ENCODE data around the gene MLH3. TPM values are rescaled to one million over a fixed set of nuclear protein-coding genes. Genes with fewer than 3 reads are reported as not detected.

MLH3 gene
- total RNA-seq, 2 donors from 2014 or later = 18.2 to 23.7 TPM

DNA sequence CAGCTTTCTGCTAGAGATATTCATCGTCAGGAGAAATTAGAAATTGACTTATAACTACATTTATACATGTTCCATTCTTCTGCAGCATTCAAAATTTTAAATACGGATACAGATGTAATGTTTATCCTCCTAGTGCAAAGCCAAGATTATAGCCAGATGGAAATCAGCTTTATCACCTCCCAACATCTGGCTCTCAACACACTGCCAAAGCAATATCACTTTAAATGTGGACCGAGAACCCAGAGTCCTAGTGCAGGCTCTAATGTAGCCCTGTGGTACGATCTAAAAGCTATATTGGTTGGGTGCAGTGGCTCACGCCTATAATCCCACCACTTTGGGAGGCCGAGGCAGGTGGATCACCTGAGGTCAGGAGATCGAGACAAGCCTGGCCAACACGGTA is 6.5 kb downstream of the MLH3 start:
- Histone ChIP-seq H3K27ac (no peak overlapping the region), H3K27me3 (no peaks in the 10 kb centered on the region), H3K4me3 (no peak overlapping the region), H3K4me1 (peaks cover 39% of the 10 kb centered on the region), H3K36me3 (replicated peaks in 1 of 2; ENCODE audit: insufficient read depth in 1 of 2, low read depth in 2 of 2) (no peaks in the 10 kb centered on the region), H3K9me3 (no peaks in the 10 kb centered on the region)
- no peak for DNase-seq
- intact Hi-C loops (cut with DNase I) = no loop called here
- no peak for ATAC-seq
- TF ChIP-seq, protein P1, sequence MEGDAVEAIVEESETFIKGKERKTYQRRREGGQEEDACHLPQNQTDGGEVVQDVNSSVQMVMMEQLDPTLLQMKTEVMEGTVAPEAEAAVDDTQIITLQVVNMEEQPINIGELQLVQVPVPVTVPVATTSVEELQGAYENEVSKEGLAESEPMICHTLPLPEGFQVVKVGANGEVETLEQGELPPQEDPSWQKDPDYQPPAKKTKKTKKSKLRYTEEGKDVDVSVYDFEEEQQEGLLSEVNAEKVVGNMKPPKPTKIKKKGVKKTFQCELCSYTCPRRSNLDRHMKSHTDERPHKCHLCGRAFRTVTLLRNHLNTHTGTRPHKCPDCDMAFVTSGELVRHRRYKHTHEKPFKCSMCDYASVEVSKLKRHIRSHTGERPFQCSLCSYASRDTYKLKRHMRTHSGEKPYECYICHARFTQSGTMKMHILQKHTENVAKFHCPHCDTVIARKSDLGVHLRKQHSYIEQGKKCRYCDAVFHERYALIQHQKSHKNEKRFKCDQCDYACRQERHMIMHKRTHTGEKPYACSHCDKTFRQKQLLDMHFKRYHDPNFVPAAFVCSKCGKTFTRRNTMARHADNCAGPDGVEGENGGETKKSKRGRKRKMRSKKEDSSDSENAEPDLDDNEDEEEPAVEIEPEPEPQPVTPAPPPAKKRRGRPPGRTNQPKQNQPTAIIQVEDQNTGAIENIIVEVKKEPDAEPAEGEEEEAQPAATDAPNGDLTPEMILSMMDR (IDR thresholded peaks at IDR 0.05) = no peak
- no peak for TF ChIP-seq POLR2A (IDR thresholded peaks at IDR 0.05)
- WGBS, 2 donors = 71 to 78% methylated on average over 8 of the region's 8 CpGs

DNA sequence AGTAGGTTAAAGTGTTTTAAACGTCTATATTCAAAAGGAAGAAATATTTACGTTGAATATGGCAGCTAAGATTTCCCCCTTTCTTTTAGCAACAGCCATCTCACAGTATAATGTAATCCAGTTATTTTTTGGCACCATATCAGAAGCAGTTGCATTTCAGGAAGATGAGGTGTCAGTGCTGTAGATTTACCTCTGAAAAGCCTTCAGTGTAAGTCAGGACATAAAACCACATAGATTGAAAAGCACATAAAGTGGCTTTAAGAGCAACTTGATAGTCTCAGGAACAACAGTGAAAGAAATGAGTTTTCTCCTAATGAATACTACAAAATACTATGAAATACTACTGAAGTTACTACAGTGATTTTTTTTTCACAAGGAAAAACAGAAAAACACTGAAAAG is 6.9 kb downstream of the MLH3 start:
- H3K9me3 ChIP-seq = no peaks in the 10 kb centered on the region
- ATAC-seq = no peak
- H3K4me3 ChIP-seq = no peak overlapping the region
- 29 to 53% methylated on average over 2 of the region's 2 CpGs for WGBS, 2 donors
- TF ChIP-seq POLR2A (IDR thresholded peaks at IDR 0.05) = no peak
- TF ChIP-seq, protein P1 (IDR thresholded peaks at IDR 0.05) = no peak
- intact Hi-C loops (cut with DNase I) = no loop called here
- no peak overlapping the region for H3K27ac ChIP-seq
- no peak for DNase-seq
- no peaks in the 10 kb centered on the region for H3K36me3 ChIP-seq (replicated peaks in 1 of 2; ENCODE audit: insufficient read depth in 1 of 2, low read depth in 2 of 2)
- no peaks in the 10 kb centered on the region for H3K27me3 ChIP-seq
- H3K4me1 ChIP-seq = peaks cover 35% of the 10 kb centered on the region

DNA sequence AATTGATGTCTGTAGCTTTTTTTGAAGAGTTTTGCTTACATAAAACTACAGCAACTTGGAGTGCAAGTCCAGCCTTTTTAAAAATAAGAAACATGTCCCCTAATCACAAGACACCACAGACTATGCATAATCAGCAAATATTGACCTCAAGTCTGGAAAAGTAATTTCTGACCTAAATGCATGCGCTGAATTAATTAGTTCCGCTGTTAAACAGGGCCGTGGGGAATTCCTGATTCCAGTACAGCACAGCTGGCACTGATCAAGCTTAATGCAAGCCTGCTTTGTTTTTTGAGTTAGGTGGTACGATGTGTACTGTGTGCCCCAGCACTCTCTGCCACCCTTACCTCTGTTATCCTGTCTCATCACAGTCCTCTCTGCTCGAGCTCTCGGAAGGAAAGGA is 9.2 kb downstream of the MLH3 start:
- Histone ChIP-seq H3K9me3 (no peaks in the 10 kb centered on the region), H3K4me1 (peaks cover 32% of the 10 kb centered on the region), H3K4me3 (no peak overlapping the region), H3K36me3 (replicated peaks in 1 of 2; ENCODE audit: insufficient read depth in 1 of 2, low read depth in 2 of 2) (no peaks in the 10 kb centered on the region), H3K27ac (peak overlapping the region in 3 of 4 donors; percentile 59 to 74 (median 66)), H3K27me3 (no peaks in the 10 kb centered on the region)
- TF ChIP-seq, protein P1 (IDR thresholded peaks at IDR 0.05) = no peak
- TF ChIP-seq POLR2A (IDR thresholded peaks at IDR 0.05) = no peak
- intact Hi-C loops (cut with DNase I) = no loop called here
- 15 to 18% methylated on average over 6 of the region's 6 CpGs for WGBS, 2 donors
- peak in 1 of 4 donors; percentile 16 for DNase-seq
- ATAC-seq = peak; percentile 33

DNA sequence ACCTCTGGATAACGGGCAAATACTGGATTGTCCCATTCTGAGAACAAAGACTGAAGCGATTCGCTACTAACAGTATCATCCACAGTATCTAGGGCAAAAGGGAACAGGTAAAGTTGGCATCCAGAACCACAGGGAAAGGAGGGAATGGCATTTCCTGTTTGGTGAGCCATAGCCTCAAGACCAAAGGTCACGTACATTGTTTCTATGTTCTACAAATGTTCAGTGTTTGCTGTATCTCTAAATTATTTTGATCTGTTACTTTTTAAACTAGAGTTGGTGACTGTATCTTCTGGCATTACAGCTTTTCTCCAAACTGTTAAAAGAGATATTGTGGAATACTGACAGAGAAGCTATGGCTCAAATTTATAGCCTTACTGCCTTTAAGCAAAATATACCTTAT is 9.7 kb downstream of the MLH3 start:
- intact Hi-C loops (cut with DNase I) = no loop called here
- 19 to 22% methylated on average over 4 of the region's 4 CpGs for WGBS, 2 donors
- Histone ChIP-seq H3K4me3 (no peak overlapping the region), H3K27ac (peak overlapping the region in 3 of 4 donors; percentile 59 to 74 (median 66)), H3K9me3 (no peaks in the 10 kb centered on the region), H3K4me1 (peaks cover 32% of the 10 kb centered on the region), H3K36me3 (replicated peaks in 1 of 2; ENCODE audit: insufficient read depth in 1 of 2, low read depth in 2 of 2) (peaks cover 0 to 2% of the 10 kb centered on the region in 2 donors), H3K27me3 (no peaks in the 10 kb centered on the region)
- ATAC-seq (peak; percentile 84), DNase-seq (peak in 3 of 4 donors; percentile 25 to 42 (median 34))
- TF ChIP-seq POLR2A (IDR thresholded peaks at IDR 0.05) = no peak
- TF ChIP-seq, protein P1 (IDR thresholded peaks at IDR 0.05) = no peak

DNA sequence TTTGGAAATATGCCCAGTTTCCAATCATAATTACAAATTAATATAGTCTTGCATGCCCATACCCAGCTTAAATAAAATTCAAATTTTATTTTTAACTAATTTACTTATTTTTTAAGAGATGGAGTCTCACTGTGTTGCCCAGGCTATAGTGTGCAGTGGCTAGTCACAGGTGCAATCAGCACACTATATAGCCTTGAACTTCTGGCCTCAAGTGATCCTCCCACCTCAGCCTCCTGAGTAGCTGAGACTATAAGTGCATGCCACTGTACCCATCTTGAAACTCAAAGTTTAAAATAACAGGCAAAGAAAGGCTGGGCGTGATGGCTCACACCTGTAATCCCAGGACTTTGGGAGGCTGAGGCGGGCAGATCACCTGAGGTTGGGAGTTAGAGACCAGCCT is 10.3 kb downstream of the MLH3 start:
- H3K4me3 ChIP-seq = no peak overlapping the region
- TF ChIP-seq POLR2A (IDR thresholded peaks at IDR 0.05) = no peak
- TF ChIP-seq, protein P1 (IDR thresholded peaks at IDR 0.05) = no peak
- WGBS, 2 donors = 100% methylated on average over 2 of the region's 2 CpGs
- H3K27me3 ChIP-seq = no peaks in the 10 kb centered on the region
- no peaks in the 10 kb centered on the region for H3K9me3 ChIP-seq
- peaks cover 32% of the 10 kb centered on the region for H3K4me1 ChIP-seq
- DNase-seq (no peak), ATAC-seq (no peak)
- intact Hi-C loops (cut with DNase I) = no loop called here
- H3K27ac ChIP-seq = peak overlapping the region in 3 of 4 donors; percentile 59 to 74 (median 66)
- H3K36me3 ChIP-seq (replicated peaks in 1 of 2; ENCODE audit: insufficient read depth in 1 of 2, low read depth in 2 of 2) = peaks cover 0 to 2% of the 10 kb centered on the region in 2 donors

All from body of pancreas (tissue), 4 donors.